GOT3 (cell line): ENCODE measurements around the gene OR4N2.
"Not testable (repeated sequence)": the region's sequence is repeated elsewhere in the genome, so short reads cannot be mapped to it uniquely, and the experiment has no call there.

Source experiments
- DNase-seq: peaks from one replicate; lab custom pipeline; 2025; ENCODE audit warnings: mixed read lengths; lab: John Stamatoyannopoulos, UW

The OR4N2 gene

GRCh38 chr14:19834203-19834848 lies 30.8 kb downstream of the OR4N2 start:
- not testable (repeated sequence) for DNase-seq

GRCh38 chr14:19838433-19838832 lies 34.9 kb downstream of the OR4N2 start:
- DNase-seq: no peak

- no peak for DNase-seq
These were observed 47.8 kb downstream of the OR4N2 start for GRCh38 chr14:19851365-19851764.

- DNase-seq: not testable (repeated sequence)
These were observed 62.6 kb downstream of the OR4N2 start for GRCh38 chr14:19866061-19866669.

GRCh38 chr14:19873178-19873577 lies 69.6 kb downstream of the OR4N2 start:
- DNase-seq: no peak

- DNase-seq: no peak
These were observed 71.3 kb downstream of the OR4N2 start, which contains the start of gene OR4K2 for GRCh38 chr14:19874842-19875241. OR4K2 (plus strand) TSS chr14:19875142; CDS start chr14:19876268, 1,126 bp downstream.

GRCh38 chr14:19878029-19878642 lies 74.6 kb downstream of the OR4N2 start:
- DNase-seq: no peak
